Cardiac ventricle fibroblast (primary cell): ENCODE measurements around the gene RRP12. TPM values are rescaled to one million over a fixed set of nuclear protein-coding genes. Genes with fewer than 3 reads are reported as not detected.

Source experiments
- total RNA-seq: library from RNA; depleted of rRNA; stranded (reverse); fragments of >200 nt; gene quantifications from 2 replicates; pipeline ENCODE4 v1.2.3, GENCODE V29; 2015

Gene RRP12, protein sequence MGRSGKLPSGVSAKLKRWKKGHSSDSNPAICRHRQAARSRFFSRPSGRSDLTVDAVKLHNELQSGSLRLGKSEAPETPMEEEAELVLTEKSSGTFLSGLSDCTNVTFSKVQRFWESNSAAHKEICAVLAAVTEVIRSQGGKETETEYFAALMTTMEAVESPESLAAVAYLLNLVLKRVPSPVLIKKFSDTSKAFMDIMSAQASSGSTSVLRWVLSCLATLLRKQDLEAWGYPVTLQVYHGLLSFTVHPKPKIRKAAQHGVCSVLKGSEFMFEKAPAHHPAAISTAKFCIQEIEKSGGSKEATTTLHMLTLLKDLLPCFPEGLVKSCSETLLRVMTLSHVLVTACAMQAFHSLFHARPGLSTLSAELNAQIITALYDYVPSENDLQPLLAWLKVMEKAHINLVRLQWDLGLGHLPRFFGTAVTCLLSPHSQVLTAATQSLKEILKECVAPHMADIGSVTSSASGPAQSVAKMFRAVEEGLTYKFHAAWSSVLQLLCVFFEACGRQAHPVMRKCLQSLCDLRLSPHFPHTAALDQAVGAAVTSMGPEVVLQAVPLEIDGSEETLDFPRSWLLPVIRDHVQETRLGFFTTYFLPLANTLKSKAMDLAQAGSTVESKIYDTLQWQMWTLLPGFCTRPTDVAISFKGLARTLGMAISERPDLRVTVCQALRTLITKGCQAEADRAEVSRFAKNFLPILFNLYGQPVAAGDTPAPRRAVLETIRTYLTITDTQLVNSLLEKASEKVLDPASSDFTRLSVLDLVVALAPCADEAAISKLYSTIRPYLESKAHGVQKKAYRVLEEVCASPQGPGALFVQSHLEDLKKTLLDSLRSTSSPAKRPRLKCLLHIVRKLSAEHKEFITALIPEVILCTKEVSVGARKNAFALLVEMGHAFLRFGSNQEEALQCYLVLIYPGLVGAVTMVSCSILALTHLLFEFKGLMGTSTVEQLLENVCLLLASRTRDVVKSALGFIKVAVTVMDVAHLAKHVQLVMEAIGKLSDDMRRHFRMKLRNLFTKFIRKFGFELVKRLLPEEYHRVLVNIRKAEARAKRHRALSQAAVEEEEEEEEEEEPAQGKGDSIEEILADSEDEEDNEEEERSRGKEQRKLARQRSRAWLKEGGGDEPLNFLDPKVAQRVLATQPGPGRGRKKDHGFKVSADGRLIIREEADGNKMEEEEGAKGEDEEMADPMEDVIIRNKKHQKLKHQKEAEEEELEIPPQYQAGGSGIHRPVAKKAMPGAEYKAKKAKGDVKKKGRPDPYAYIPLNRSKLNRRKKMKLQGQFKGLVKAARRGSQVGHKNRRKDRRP (N-terminal part only)
- total RNA-seq: 13.1 and 23.2 TPM in 2 replicates

DNA sequence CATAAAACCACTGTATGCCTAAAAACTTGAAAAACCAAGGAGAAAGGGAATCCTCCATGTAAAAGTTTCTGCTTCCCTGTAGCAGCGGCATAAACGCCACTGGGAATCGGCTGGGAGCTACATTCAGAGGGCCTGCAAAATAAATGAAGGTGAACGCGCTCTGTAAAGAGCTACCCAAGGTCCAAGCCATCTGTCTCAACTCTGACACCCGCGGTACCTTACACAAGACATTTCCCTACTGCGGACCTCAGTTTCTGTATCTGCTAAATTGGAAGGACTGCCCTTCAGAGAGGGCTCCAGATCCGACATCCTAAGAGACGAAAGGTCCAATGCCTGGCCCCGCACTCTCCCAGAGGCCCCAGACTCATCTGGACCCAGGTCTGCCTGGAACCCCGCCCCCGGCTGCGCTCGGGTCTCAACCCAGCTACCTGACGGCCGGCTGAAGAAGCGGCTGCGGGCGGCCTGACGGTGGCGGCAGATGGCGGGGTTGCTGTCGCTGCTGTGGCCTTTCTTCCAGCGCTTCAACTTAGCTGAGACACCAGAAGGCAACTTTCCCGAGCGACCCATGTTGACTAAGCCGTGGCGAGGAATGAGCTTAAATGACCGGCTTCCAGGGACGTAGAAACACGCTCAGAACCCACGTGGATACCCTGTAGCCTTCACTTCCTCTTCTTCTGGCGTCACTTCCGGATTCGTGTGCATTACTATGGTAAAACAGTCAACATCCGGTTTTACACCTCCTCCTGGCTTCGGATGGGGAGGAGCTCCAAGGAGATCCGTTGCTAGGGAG lies at the start of gene RRP12:
Gene RRP12, minus strand, starts transcription at position 676 of the 790 bp plus-strand sequence. Its CDS starts 109 bp downstream, at position 567.

GRCh38 chr10:97445722-97446639 lies 44.8 kb upstream of the RRP12 start, which contains the start of the genes EXOSC1 and ZDHHC16:
TSS of gene EXOSC1 (minus strand) at chr10:97446006. CDS start at chr10:97445985, 21 bp downstream.
TSS of gene ZDHHC16 (plus strand) at chr10:97446175. CDS start at chr10:97451676, 5,501 bp downstream.

GRCh38 chr10:97425964-97426775 lies 25.0 kb upstream of the RRP12 start, which contains the start of gene PGAM1:
TSS of gene PGAM1 (plus strand) at chr10:97426191. CDS start at chr10:97426308, 117 bp downstream.

GRCh38 chr10:97334370-97335175 lies 66.6 kb downstream of the RRP12 start, which contains the start of gene FRAT2:
TSS of gene FRAT2 (minus strand) at chr10:97334729. CDS start at chr10:97334572, 157 bp downstream.

GRCh38 chr10:97318772-97319651 lies 82.1 kb downstream of the RRP12 start, which contains the start of gene FRAT1:
TSS of gene FRAT1 (plus strand) at chr10:97319271. CDS start at chr10:97319454, 183 bp downstream.

Other genes with a start within 250 kb of the RRP12 start
- gene SLIT1, start 215.4 kb downstream of the RRP12 start, total RNA-seq: not detected in 2 replicates
- 6.4 and 6.6 TPM in 2 replicates for gene ARHGAP19, start 108.7 kb downstream of the RRP12 start, total RNA-seq
- gene FRAT1, start 82.1 kb downstream of the RRP12 start, total RNA-seq: 1.8 and 4.5 TPM in 2 replicates
- 2.9 and 5.9 TPM in 2 replicates for gene FRAT2, start 66.6 kb downstream of the RRP12 start, total RNA-seq
- gene PGAM1, start 24.9 kb upstream of the RRP12 start, total RNA-seq: 296 and 398 TPM in 2 replicates
- 21.7 and 22.3 TPM in 2 replicates for gene EXOSC1, start 44.7 kb upstream of the RRP12 start, total RNA-seq
- gene ZDHHC16, start 44.8 kb upstream of the RRP12 start, total RNA-seq: 20.1 and 24.5 TPM in 2 replicates
- 96.3 and 108 TPM in 2 replicates for gene MMS19, start 97.1 kb upstream of the RRP12 start, total RNA-seq
- 48.3 and 48.9 TPM in 2 replicates for gene UBTD1, start 97.6 kb upstream of the RRP12 start, total RNA-seq
- gene ANKRD2, start 171.4 kb upstream of the RRP12 start, total RNA-seq: not detected in 2 replicates
- not detected in 2 replicates for gene HOGA1, start 183.0 kb upstream of the RRP12 start, total RNA-seq
- gene C10orf62, start 188.4 kb upstream of the RRP12 start, total RNA-seq: not detected in 2 replicates
- gene MORN4, start 232.2 kb upstream of the RRP12 start, total RNA-seq: 2.7 and 15.4 TPM in 2 replicates
- 17.5 and 19.1 TPM in 2 replicates for gene PI4K2A, start 239.3 kb upstream of the RRP12 start, total RNA-seq